C4-2B (cell line): ENCODE data around the gene MINDY4.

Source experiments
- CTCF ChIP-seq: fragments of 450-650 bp; conservative IDR thresholded peaks from 2 replicates; pipeline ENCODE4 v1.5.1; 2017; ENCODE audit warnings: mild to moderate bottlenecking
- ZFX ChIP-seq: fragments of 450-650 bp; IDR thresholded peaks from 2 replicates; pipeline ENCODE4 v1.6.1; 2017

GRCh38 chr7:30837581-30837980 is 66.4 kb downstream of the MINDY4 start:
- TF ChIP-seq CTCF (no peak), ZFX (no peak)
